Stimulated activated CD8-positive, alpha-beta memory T cell treated with anti-CD3 and anti-CD28 coated beads, Interleukin-12 subunit alpha, Interleukin-12 subunit beta, amount 100 ng/mL, for 4 hours (primary cell): ENCODE measurements around the gene ZNF207.
"Not testable (repeated sequence)": the region's sequence is repeated elsewhere in the genome, so short reads cannot be mapped to it uniquely, and the experiment has no call there.

Source experiments
- DNase-seq: peaks from one replicate; pipeline ENCODE4 v3.0.0-alpha.2; 2020; ENCODE audit warnings: low read depth

The ZNF207 gene

GRCh38 chr17:32349854-32350665 is at the start of gene ZNF207:
Gene ZNF207 (plus strand): TSS chr17:32350157. CDS start chr17:32350286, 129 bp downstream.
- peak; percentile 88 for DNase-seq

GRCh38 chr17:32302037-32302436 is 47.9 kb upstream of the ZNF207 start:
- DNase-seq, result no peak

- DNase-seq, result no peak
These were observed 46.9 kb upstream of the ZNF207 start for GRCh38 chr17:32302860-32303649.

- DNase-seq, result no peak
These were observed 46.1 kb upstream of the ZNF207 start for GRCh38 chr17:32303781-32304288.

- DNase-seq, result no peak
These were observed 44.9 kb upstream of the ZNF207 start for GRCh38 chr17:32305049-32305448.

GRCh38 chr17:32307658-32308057 is 42.3 kb upstream of the ZNF207 start:
- DNase-seq, result no peak

- no peak for DNase-seq
These were observed 38.9 kb upstream of the ZNF207 start for GRCh38 chr17:32311028-32311536.

GRCh38 chr17:32314636-32315035 is 35.3 kb upstream of the ZNF207 start:
- no peak for DNase-seq

GRCh38 chr17:32315171-32315570 is 34.8 kb upstream of the ZNF207 start:
- DNase-seq, result no peak

- DNase-seq, result not testable (repeated sequence)
These were observed 33.3 kb upstream of the ZNF207 start for GRCh38 chr17:32316653-32317052.

GRCh38 chr17:32317353-32317752 is 32.6 kb upstream of the ZNF207 start:
- DNase-seq, result no peak

- no peak for DNase-seq
These were observed 31.9 kb upstream of the ZNF207 start for GRCh38 chr17:32318071-32318470.

GRCh38 chr17:32319548-32319905 is 30.4 kb upstream of the ZNF207 start:
- peak; percentile 57 for DNase-seq

- DNase-seq, result not testable (repeated sequence)
These were observed 29.9 kb upstream of the ZNF207 start for GRCh38 chr17:32320080-32320479.

GRCh38 chr17:32320847-32321246 is 29.1 kb upstream of the ZNF207 start:
- DNase-seq, result no peak

GRCh38 chr17:32323046-32323445 is 26.9 kb upstream of the ZNF207 start:
- DNase-seq, result no peak

- DNase-seq, result no peak
These were observed 26.0 kb upstream of the ZNF207 start for GRCh38 chr17:32323811-32324491.

- no peak for DNase-seq
These were observed 22.0 kb upstream of the ZNF207 start for GRCh38 chr17:32327911-32328310.

GRCh38 chr17:32330147-32330546 is 19.8 kb upstream of the ZNF207 start:
- DNase-seq, result no peak

- no peak for DNase-seq
These were observed 18.5 kb upstream of the ZNF207 start for GRCh38 chr17:32331243-32332040.

GRCh38 chr17:32333187-32333586 is 16.8 kb upstream of the ZNF207 start:
- no peak for DNase-seq
